ENCODE data around the gene CDPF1.

- TF ChIP-seq CTCF (IDR thresholded peaks at IDR 0.05) (no peak), POLR2A (IDR thresholded peaks at IDR 0.05) (no peak)
Measured at GRCh38 chr22:46245511-46245910, 4.6 kb downstream of the CDPF1 start.
